Neural progenitor cell (in vitro differentiated cells): Measurements from ENCODE around the gene DUS3L. TPM values are rescaled to one million over a fixed set of nuclear protein-coding genes. Genes with fewer than 3 reads are reported as not detected.

Experiments used
- DNase-seq: peaks from one replicate; pipeline ENCODE4 v3.0.0-alpha.2; 2016; ENCODE audit warnings: low spot score
- H2AFZ ChIP-seq: fragments of 200-600 bp; sonication (generic); replicated peaks from 2 replicates; pipeline ENCODE4 v1.6.1; 2016; ENCODE audit warnings: antibody characterized with exemption
- H3F3A ChIP-seq: fragments of 200-600 bp; sonication (generic); 2 replicates; pipeline ENCODE4 v1.6.1; 2016; ENCODE audit warnings: antibody characterized with exemption, low read depth
- H3K27ac ChIP-seq: fragments of 200-600 bp; sonication (generic); 2 replicates; pipeline ENCODE4 v1.5.1; 2016; ENCODE audit warnings: mild to moderate bottlenecking
- H3K27me3 ChIP-seq: fragments of 200-600 bp; sonication (generic); 2 replicates; pipeline ENCODE4 v1.6.1; 2016; ENCODE audit warnings: mild to moderate bottlenecking, moderate library complexity
- H3K36me3 ChIP-seq: fragments of 200-600 bp; sonication (generic); 2 replicates; pipeline ENCODE4 v1.5.1; 2016
- H3K4me1 ChIP-seq: fragments of 200-600 bp; sonication (generic); 2 replicates; pipeline ENCODE4 v1.6.1; 2016; ENCODE audit warnings: mixed run types
- H3K4me2 ChIP-seq: fragments of 200-600 bp; sonication (generic); 2 replicates; pipeline ENCODE4 v1.6.1; 2016
- H3K4me3 ChIP-seq: fragments of 200-600 bp; sonication (generic); 2 replicates; pipeline ENCODE4 v1.5.1; 2016
- H3K79me2 ChIP-seq: fragments of 200-600 bp; sonication (generic); 2 replicates; pipeline ENCODE4 v1.6.1; 2016; ENCODE audit warnings: low read depth
- H3K9ac ChIP-seq: fragments of 200-600 bp; sonication (generic); 2 replicates; pipeline ENCODE4 v1.6.1; 2016
- H3K9me3 ChIP-seq: fragments of 200-600 bp; sonication (generic); 2 replicates; pipeline ENCODE4 v1.5.1; 2016; ENCODE audit warnings: low read depth
- H4K20me1 ChIP-seq: fragments of 200-600 bp; sonication (generic); 2 replicates; pipeline ENCODE4 v1.6.1; 2016; ENCODE audit warnings: low read depth
- H3K27ac Mint-ChIP-seq: 3 replicates; pipeline ENCODE4 v1.8.0; 2021; ENCODE audit warnings: mixed read lengths
- H3K27me3 Mint-ChIP-seq: 2 replicates; pipeline ENCODE4 v1.8.0; 2022; ENCODE audit warnings: low read depth, mild to moderate bottlenecking, inconsistent platforms, moderate library complexity, mixed read lengths; ENCODE audit not compliant: insufficient read depth
- H3K36me3 Mint-ChIP-seq: 3 replicates; pipeline ENCODE4 v1.8.0; 2021; ENCODE audit warnings: mixed read lengths
- H3K4me1 Mint-ChIP-seq: 3 replicates; pipeline ENCODE4 v1.8.0; 2021; ENCODE audit warnings: mixed read lengths
- H3K4me3 Mint-ChIP-seq: 3 replicates; pipeline ENCODE4 v1.8.0; 2021; ENCODE audit warnings: mild to moderate bottlenecking, moderate library complexity, mixed read lengths
- H3K9me3 Mint-ChIP-seq: 3 replicates; pipeline ENCODE4 v1.8.0; 2020; ENCODE audit warnings: mixed read lengths
- EZH2 ChIP-seq: fragments of 200-600 bp; sonication (generic); IDR thresholded peaks from 2 replicates; pipeline ENCODE4 v1.6.1; 2017; ENCODE audit warnings: antibody characterized with exemption, mild to moderate bottlenecking, moderate library complexity
- EZH2phosphoT487 ChIP-seq: fragments of 200-600 bp; sonication (generic); IDR thresholded peaks from 2 replicates; pipeline ENCODE4 v1.6.1; 2017; ENCODE audit warnings: antibody characterized with exemption
- total RNA-seq: library from RNA; depleted of rRNA; stranded (reverse); fragments of >200 nt; gene quantifications from 2 replicates; pipeline ENCODE4 v1.2.3, GENCODE V29; 2015; ENCODE audit warnings: low replicate concordance
- TF ChIP-seq, protein P1 (sequence below): fragments of 200-600 bp; sonication (generic); IDR thresholded peaks from 2 replicates; pipeline ENCODE4 v1.5.1; 2017; ENCODE audit warnings: antibody characterized with exemption, mild to moderate bottlenecking

DUS3L gene
- total RNA-seq, 1 donor from 2014 or later = 20.7 TPM

DNA sequence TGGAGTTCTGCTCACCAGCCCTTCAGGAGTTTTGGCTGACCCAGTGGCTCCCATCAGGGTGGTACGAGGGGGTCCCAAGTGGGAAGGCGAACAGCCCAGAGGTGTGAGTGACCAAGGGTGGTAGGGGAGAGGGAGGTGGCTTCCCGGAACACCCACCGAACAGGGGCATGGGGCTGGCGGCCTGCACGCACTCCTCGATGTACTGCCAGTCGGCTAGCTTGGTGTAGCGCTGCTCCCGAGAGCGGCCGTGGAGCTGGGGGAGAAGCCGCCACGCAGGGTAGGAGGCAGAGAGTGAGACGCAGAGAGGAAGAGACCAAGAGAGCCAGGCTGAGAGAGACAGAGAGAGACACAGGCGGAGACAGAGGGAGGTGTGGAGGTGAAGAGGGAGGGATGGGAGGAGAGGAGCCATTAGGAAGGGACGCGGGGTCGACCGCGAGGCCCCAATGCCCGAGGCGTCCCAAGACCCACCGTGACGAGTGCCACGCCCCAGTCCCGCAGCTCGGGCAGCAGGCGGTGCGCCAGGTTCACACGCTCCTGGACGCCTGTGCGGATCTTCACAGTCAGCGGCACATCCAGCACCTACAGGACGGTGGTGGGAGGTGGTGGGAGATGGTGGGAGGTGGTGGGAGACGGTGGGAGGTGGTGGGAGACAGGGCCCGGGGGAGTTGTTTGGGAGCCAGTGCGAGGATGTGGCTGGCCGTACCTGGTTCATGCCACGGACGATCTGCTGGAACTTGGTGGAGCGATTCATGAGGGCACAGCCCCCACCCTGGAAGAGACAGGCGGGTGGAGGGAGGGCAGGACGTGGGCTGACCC is 4.2 kb downstream of the DUS3L start:
- no peaks in the 10 kb centered on the region for H3K9me3 Mint-ChIP-seq
- Histone ChIP-seq H3K79me2 (peaks cover 2% of the 10 kb centered on the region), H3K9ac (no peak overlapping the region), H3F3A (peaks cover 10% of the 10 kb centered on the region), H3K27ac (no peak overlapping the region), H3K4me3 (no peak overlapping the region), H3K27me3 (no peaks in the 10 kb centered on the region), H3K4me1 (no peaks in the 10 kb centered on the region), H3K36me3 (no peaks in the 10 kb centered on the region), H2AFZ (no peak overlapping the region), H3K9me3 (no peaks in the 10 kb centered on the region), H3K4me2 (no peak overlapping the region), H4K20me1 (no peaks in the 10 kb centered on the region)
- peaks cover 10% of the 10 kb centered on the region for H3K4me1 Mint-ChIP-seq
- TF ChIP-seq EZH2phosphoT487 (no peak), EZH2 (no peak)
- peaks cover 17% of the 10 kb centered on the region for H3K27me3 Mint-ChIP-seq
- no peak for DNase-seq
- peaks cover 15% of the 10 kb centered on the region for H3K36me3 Mint-ChIP-seq
- H3K27ac Mint-ChIP-seq = no peak overlapping the region
- H3K4me3 Mint-ChIP-seq = no peak overlapping the region

DNA sequence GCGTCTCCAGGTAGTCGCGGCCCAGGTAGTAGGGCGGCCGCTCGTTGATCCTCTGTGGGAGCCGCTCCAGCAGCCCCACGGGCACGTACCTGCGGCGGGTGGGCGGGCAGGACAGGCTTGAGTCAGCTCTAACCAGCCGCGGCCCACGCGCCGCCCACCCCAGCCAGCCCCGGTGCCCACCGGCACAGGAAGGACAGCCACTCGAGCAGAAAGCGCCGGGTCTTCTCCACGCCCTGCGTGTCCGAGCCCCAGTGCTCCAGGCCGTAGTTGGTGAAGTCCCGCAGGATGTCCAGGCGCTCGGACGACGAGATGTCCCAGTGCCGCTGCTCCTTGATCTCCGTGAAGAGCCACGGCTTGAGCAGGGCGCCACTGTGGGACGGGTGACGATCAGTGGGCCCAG is 5.5 kb downstream of the DUS3L start:
- no peak overlapping the region for H3K27ac ChIP-seq
- H3K36me3 Mint-ChIP-seq = peaks cover 14% of the 10 kb centered on the region
- no peaks in the 10 kb centered on the region for H3K9me3 ChIP-seq
- H3K36me3 ChIP-seq = no peaks in the 10 kb centered on the region
- no peaks in the 10 kb centered on the region for H3K27me3 ChIP-seq
- no peaks in the 10 kb centered on the region for H3K4me1 ChIP-seq
- no peaks in the 10 kb centered on the region for H3F3A ChIP-seq
- H2AFZ ChIP-seq = no peak overlapping the region
- no peak overlapping the region for H3K27ac Mint-ChIP-seq
- DNase-seq = no peak
- peaks cover 2% of the 10 kb centered on the region for H3K79me2 ChIP-seq
- no peak overlapping the region for H3K4me2 ChIP-seq
- no peak overlapping the region for H3K4me3 Mint-ChIP-seq
- peaks cover 4% of the 10 kb centered on the region for H3K4me1 Mint-ChIP-seq
- no peak overlapping the region for H3K9ac ChIP-seq
- no peaks in the 10 kb centered on the region for H4K20me1 ChIP-seq
- no peak overlapping the region for H3K4me3 ChIP-seq
- H3K9me3 Mint-ChIP-seq = no peaks in the 10 kb centered on the region
- no peak for TF ChIP-seq EZH2
- TF ChIP-seq EZH2phosphoT487 = no peak
- TF ChIP-seq, protein P1, sequence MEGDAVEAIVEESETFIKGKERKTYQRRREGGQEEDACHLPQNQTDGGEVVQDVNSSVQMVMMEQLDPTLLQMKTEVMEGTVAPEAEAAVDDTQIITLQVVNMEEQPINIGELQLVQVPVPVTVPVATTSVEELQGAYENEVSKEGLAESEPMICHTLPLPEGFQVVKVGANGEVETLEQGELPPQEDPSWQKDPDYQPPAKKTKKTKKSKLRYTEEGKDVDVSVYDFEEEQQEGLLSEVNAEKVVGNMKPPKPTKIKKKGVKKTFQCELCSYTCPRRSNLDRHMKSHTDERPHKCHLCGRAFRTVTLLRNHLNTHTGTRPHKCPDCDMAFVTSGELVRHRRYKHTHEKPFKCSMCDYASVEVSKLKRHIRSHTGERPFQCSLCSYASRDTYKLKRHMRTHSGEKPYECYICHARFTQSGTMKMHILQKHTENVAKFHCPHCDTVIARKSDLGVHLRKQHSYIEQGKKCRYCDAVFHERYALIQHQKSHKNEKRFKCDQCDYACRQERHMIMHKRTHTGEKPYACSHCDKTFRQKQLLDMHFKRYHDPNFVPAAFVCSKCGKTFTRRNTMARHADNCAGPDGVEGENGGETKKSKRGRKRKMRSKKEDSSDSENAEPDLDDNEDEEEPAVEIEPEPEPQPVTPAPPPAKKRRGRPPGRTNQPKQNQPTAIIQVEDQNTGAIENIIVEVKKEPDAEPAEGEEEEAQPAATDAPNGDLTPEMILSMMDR = no peak
- H3K27me3 Mint-ChIP-seq = peaks cover 14% of the 10 kb centered on the region

DNA sequence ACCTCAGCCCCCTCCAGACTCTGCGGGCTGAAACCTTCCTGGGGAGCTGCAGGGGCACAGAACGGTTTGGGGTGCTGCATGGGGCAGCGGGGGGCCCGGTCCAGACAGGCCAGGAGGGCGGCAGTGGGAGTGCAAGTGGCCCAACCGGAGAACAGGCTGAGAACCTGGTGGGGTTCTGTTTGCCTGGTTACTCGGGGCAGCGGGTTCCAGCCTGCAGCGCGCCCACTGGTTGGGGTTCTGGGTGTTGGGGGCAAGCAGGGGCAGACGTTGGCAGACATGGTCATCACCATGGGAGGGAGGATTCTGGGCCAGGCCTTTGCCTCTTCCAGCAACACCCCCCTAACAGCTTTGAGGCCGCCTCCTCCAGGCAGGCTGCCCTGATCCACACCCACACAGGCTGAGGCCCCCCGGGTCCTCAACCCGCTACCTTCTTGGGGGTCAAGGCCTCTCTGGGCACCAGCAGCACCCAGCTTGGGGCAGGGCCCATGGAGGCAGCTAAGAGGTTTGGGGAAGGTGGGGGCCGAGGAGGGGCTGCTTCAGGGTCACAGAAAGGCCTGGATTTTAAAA is 6.3 kb downstream of the DUS3L start, which contains the start of gene PRR22:
Gene PRR22, minus strand, starts transcription at position 166 of the 567 bp plus-strand sequence. Its CDS starts 86 bp downstream, at position 80.
- Histone ChIP-seq H3F3A (no peaks in the 10 kb centered on the region), H3K27me3 (no peaks in the 10 kb centered on the region), H3K4me1 (no peaks in the 10 kb centered on the region), H2AFZ (no peak within 1 kb of the TSS), H3K4me3 (no peak within 1 kb of the TSS), H3K9ac (no peak within 1 kb of the TSS), H3K9me3 (no peaks in the 10 kb centered on the region), H3K79me2 (no peaks in the 10 kb centered on the region), H4K20me1 (no peaks in the 10 kb centered on the region), H3K36me3 (no peaks in the 10 kb centered on the region), H3K4me2 (no peak within 1 kb of the TSS), H3K27ac (no peak within 1 kb of the TSS)
- peaks cover 9% of the 10 kb centered on the region for H3K27me3 Mint-ChIP-seq
- H3K4me1 Mint-ChIP-seq = no peaks in the 10 kb centered on the region
- no peak within 1 kb of the TSS for H3K4me3 Mint-ChIP-seq
- H3K36me3 Mint-ChIP-seq = peaks cover 9% of the 10 kb centered on the region
- H3K27ac Mint-ChIP-seq = no peak within 1 kb of the TSS
- DNase-seq = no peak
- TF ChIP-seq, protein P1 = no peak
- no peak for TF ChIP-seq EZH2phosphoT487
- no peak for TF ChIP-seq EZH2
- H3K9me3 Mint-ChIP-seq = no peaks in the 10 kb centered on the region
